ENCODE data around the gene FBL. TPM values are rescaled to one million over a fixed set of nuclear protein-coding genes. Genes with fewer than 3 reads are reported as not detected.
A peak's percentile ranks its signal among the peaks of the same experiment; 100 is the strongest.

The FBL gene
- total RNA-seq, 1 donor from 2014 or later, result 250 TPM

- Mint-ChIP-seq H3K27ac (peak overlapping the region; percentile 15), H3K4me3 (ENCODE audit: low read depth) (peak overlapping the region; percentile 92), H3K36me3 (ENCODE audit: insufficient read depth) (peaks cover 2% of the 10 kb centered on the region), H3K9me3 (ENCODE audit: low read depth) (no peaks in the 10 kb centered on the region), H3K4me1 (ENCODE audit: low read depth) (peaks cover 33% of the 10 kb centered on the region), H3K27me3 (peaks cover 3% of the 10 kb centered on the region)
- no peak for DNase-seq (ENCODE audit: low spot score, unreplicated experiment)
- TF ChIP-seq CTCF (IDR thresholded peaks at IDR 0.05; ENCODE audit: unreplicated experiment), result no peak
These were observed 1.0 kb downstream of the FBL start for GRCh38 chr19:39845172-39845571.

- Mint-ChIP-seq H3K4me3 (ENCODE audit: low read depth) (peak overlapping the region; percentile 92), H3K4me1 (ENCODE audit: low read depth) (peaks cover 33% of the 10 kb centered on the region), H3K27ac (no peak overlapping the region), H3K27me3 (peaks cover 1% of the 10 kb centered on the region), H3K9me3 (ENCODE audit: low read depth) (no peaks in the 10 kb centered on the region), H3K36me3 (ENCODE audit: insufficient read depth) (peaks cover 5% of the 10 kb centered on the region)
- TF ChIP-seq CTCF (IDR thresholded peaks at IDR 0.05; ENCODE audit: unreplicated experiment), result peak; percentile 72
- DNase-seq (ENCODE audit: low spot score, unreplicated experiment), result no peak
These were observed 2.0 kb downstream of the FBL start for GRCh38 chr19:39843919-39844793.

- no peak for DNase-seq (ENCODE audit: low spot score, unreplicated experiment)
- Mint-ChIP-seq H3K27me3 (no peaks in the 10 kb centered on the region), H3K27ac (no peak overlapping the region), H3K4me3 (ENCODE audit: low read depth) (no peak overlapping the region), H3K4me1 (ENCODE audit: low read depth) (peaks cover 33% of the 10 kb centered on the region), H3K36me3 (ENCODE audit: insufficient read depth) (peaks cover 8% of the 10 kb centered on the region), H3K9me3 (ENCODE audit: low read depth) (no peaks in the 10 kb centered on the region)
- TF ChIP-seq CTCF (IDR thresholded peaks at IDR 0.05; ENCODE audit: unreplicated experiment), result no peak
These were observed 3.3 kb downstream of the FBL start for GRCh38 chr19:39842693-39843435.

GRCh38 chr19:39841041-39841440 is 5.1 kb downstream of the FBL start:
- Mint-ChIP-seq H3K27ac (no peak overlapping the region), H3K4me3 (ENCODE audit: low read depth) (no peak overlapping the region), H3K9me3 (ENCODE audit: low read depth) (no peaks in the 10 kb centered on the region), H3K27me3 (no peaks in the 10 kb centered on the region), H3K4me1 (ENCODE audit: low read depth) (peaks cover 23% of the 10 kb centered on the region), H3K36me3 (ENCODE audit: insufficient read depth) (peaks cover 13% of the 10 kb centered on the region)
- no peak for TF ChIP-seq CTCF (IDR thresholded peaks at IDR 0.05; ENCODE audit: unreplicated experiment)
- DNase-seq (ENCODE audit: low spot score, unreplicated experiment), result no peak

- Mint-ChIP-seq H3K36me3 (ENCODE audit: insufficient read depth) (peaks cover 13% of the 10 kb centered on the region), H3K4me1 (ENCODE audit: low read depth) (peaks cover 20% of the 10 kb centered on the region), H3K9me3 (ENCODE audit: low read depth) (no peaks in the 10 kb centered on the region), H3K27me3 (no peaks in the 10 kb centered on the region), H3K4me3 (ENCODE audit: low read depth) (no peak overlapping the region), H3K27ac (peak overlapping the region; percentile 15)
- no peak for DNase-seq (ENCODE audit: low spot score, unreplicated experiment)
- TF ChIP-seq CTCF (IDR thresholded peaks at IDR 0.05; ENCODE audit: unreplicated experiment), result no peak
These were observed 5.7 kb downstream of the FBL start for GRCh38 chr19:39840492-39840891.
